ENCODE measurements around the gene FAM135A.
"Not testable (repeated sequence)": the region's sequence is repeated elsewhere in the genome, so short reads cannot be mapped to it uniquely, and the experiment has no call there.

The FAM135A gene

GRCh38 chr6:70599187-70599586 is 185.9 kb downstream of the FAM135A start:
- H3K9ac ChIP-seq (ENCODE audit: low read length): no peak overlapping the region

GRCh38 chr6:70601014-70601413 is 187.7 kb downstream of the FAM135A start:
- no peak overlapping the region for H3K27ac ChIP-seq (ENCODE audit: low read depth, low read length, poor library complexity, severe bottlenecking)
- no peaks in the 10 kb centered on the region for H3K79me2 ChIP-seq (ENCODE audit: insufficient read depth, low read length)
- H3F3A ChIP-seq (ENCODE audit: insufficient read depth, low read length): no peaks in the 10 kb centered on the region
- H3K9me2 ChIP-seq (ENCODE audit: low read depth, low read length): no peaks in the 10 kb centered on the region
- no peaks in the 10 kb centered on the region for H3K27me3 ChIP-seq (ENCODE audit: insufficient read depth, low read length)
- no peaks in the 10 kb centered on the region for H3K9me3 ChIP-seq (ENCODE audit: low read length)
- no peak overlapping the region for H3K4me2 ChIP-seq (ENCODE audit: low read length)
- no peak overlapping the region for H2AFZ ChIP-seq (ENCODE audit: low read length)
- no peaks in the 10 kb centered on the region for H3K4me1 ChIP-seq (ENCODE audit: insufficient read depth, low read length, severe bottlenecking)
- no peak for TF ChIP-seq EZH2 (IDR thresholded peaks at IDR 0.05; ENCODE audit: borderline replicate concordance, low read length)
- no peak for TF ChIP-seq CTCF (IDR thresholded peaks at IDR 0.05; ENCODE audit: low read length)
- no peaks in the 10 kb centered on the region for H3K36me3 ChIP-seq (ENCODE audit: insufficient read depth, low read length)
- H4K20me1 ChIP-seq (ENCODE audit: insufficient read depth, low read length): no peaks in the 10 kb centered on the region
- H3K9ac ChIP-seq (ENCODE audit: low read length): no peak overlapping the region
- no peak overlapping the region for H3K4me3 ChIP-seq (ENCODE audit: low read depth, low read length, poor library complexity, severe bottlenecking)

More at GRCh38 chr6:70599187-70599586, 185.9 kb downstream of the FAM135A start:
- H3K36me3 ChIP-seq (ENCODE audit: insufficient read depth, low read length): no peaks in the 10 kb centered on the region
- H3K27ac ChIP-seq (ENCODE audit: low read depth, low read length, poor library complexity, severe bottlenecking): no peak overlapping the region
- TF ChIP-seq EZH2 (IDR thresholded peaks at IDR 0.05; ENCODE audit: borderline replicate concordance, low read length) (no peak), CTCF (IDR thresholded peaks at IDR 0.05; ENCODE audit: low read length) (no peak)
- no peak overlapping the region for H3K4me3 ChIP-seq (ENCODE audit: low read depth, low read length, poor library complexity, severe bottlenecking)
- H3K79me2 ChIP-seq (ENCODE audit: insufficient read depth, low read length): no peaks in the 10 kb centered on the region
- no peak overlapping the region for H2AFZ ChIP-seq (ENCODE audit: low read length)
- no peaks in the 10 kb centered on the region for H3K27me3 ChIP-seq (ENCODE audit: insufficient read depth, low read length)
- H3K9me2 ChIP-seq (ENCODE audit: low read depth, low read length): no peaks in the 10 kb centered on the region
- no peaks in the 10 kb centered on the region for H3K4me1 ChIP-seq (ENCODE audit: insufficient read depth, low read length, severe bottlenecking)
- no peaks in the 10 kb centered on the region for H4K20me1 ChIP-seq (ENCODE audit: insufficient read depth, low read length)
- H3K4me2 ChIP-seq (ENCODE audit: low read length): no peak overlapping the region
- no peaks in the 10 kb centered on the region for H3F3A ChIP-seq (ENCODE audit: insufficient read depth, low read length)
- no peaks in the 10 kb centered on the region for H3K9me3 ChIP-seq (ENCODE audit: low read length)

- H3F3A ChIP-seq (ENCODE audit: insufficient read depth, low read length): no peaks in the 10 kb centered on the region
- no peak overlapping the region for H3K9ac ChIP-seq (ENCODE audit: low read length)
- no peaks in the 10 kb centered on the region for H3K79me2 ChIP-seq (ENCODE audit: insufficient read depth, low read length)
- H3K36me3 ChIP-seq (ENCODE audit: insufficient read depth, low read length): no peaks in the 10 kb centered on the region
- H3K4me1 ChIP-seq (ENCODE audit: insufficient read depth, low read length, severe bottlenecking): no peaks in the 10 kb centered on the region
- H3K4me3 ChIP-seq (ENCODE audit: low read depth, low read length, poor library complexity, severe bottlenecking): no peak overlapping the region
- H3K27ac ChIP-seq (ENCODE audit: low read depth, low read length, poor library complexity, severe bottlenecking): no peak overlapping the region
- no peaks in the 10 kb centered on the region for H3K9me3 ChIP-seq (ENCODE audit: low read length)
- no peaks in the 10 kb centered on the region for H3K9me2 ChIP-seq (ENCODE audit: low read depth, low read length)
- H4K20me1 ChIP-seq (ENCODE audit: insufficient read depth, low read length): no peaks in the 10 kb centered on the region
- H2AFZ ChIP-seq (ENCODE audit: low read length): no peak overlapping the region
- no peaks in the 10 kb centered on the region for H3K27me3 ChIP-seq (ENCODE audit: insufficient read depth, low read length)
- TF ChIP-seq EZH2 (IDR thresholded peaks at IDR 0.05; ENCODE audit: borderline replicate concordance, low read length) (no peak), CTCF (IDR thresholded peaks at IDR 0.05; ENCODE audit: low read length) (no peak)
- H3K4me2 ChIP-seq (ENCODE audit: low read length): no peak overlapping the region
These were observed 190.9 kb downstream of the FAM135A start for GRCh38 chr6:70604254-70604653.

- H3K79me2 ChIP-seq (ENCODE audit: insufficient read depth, low read length); H3K9ac ChIP-seq (ENCODE audit: low read length); H3K9me3 ChIP-seq (ENCODE audit: low read length); H3K36me3 ChIP-seq (ENCODE audit: insufficient read depth, low read length); H4K20me1 ChIP-seq (ENCODE audit: insufficient read depth, low read length); H3F3A ChIP-seq (ENCODE audit: insufficient read depth, low read length); H3K4me2 ChIP-seq (ENCODE audit: low read length); H3K4me3 ChIP-seq (ENCODE audit: low read depth, low read length, poor library complexity, severe bottlenecking); H3K27ac ChIP-seq (ENCODE audit: low read depth, low read length, poor library complexity, severe bottlenecking); H2AFZ ChIP-seq (ENCODE audit: low read length); H3K9me2 ChIP-seq (ENCODE audit: low read depth, low read length); H3K4me1 ChIP-seq (ENCODE audit: insufficient read depth, low read length, severe bottlenecking); H3K27me3 ChIP-seq (ENCODE audit: insufficient read depth, low read length): not testable (repeated sequence)
These were observed 194.1 kb downstream of the FAM135A start for GRCh38 chr6:70607371-70607770.

GRCh38 chr6:70609181-70609580 is 195.9 kb downstream of the FAM135A start:
- H3K9ac ChIP-seq (ENCODE audit: low read length); H3K4me1 ChIP-seq (ENCODE audit: insufficient read depth, low read length, severe bottlenecking); H3K27ac ChIP-seq (ENCODE audit: low read depth, low read length, poor library complexity, severe bottlenecking); H3K9me2 ChIP-seq (ENCODE audit: low read depth, low read length); H3K36me3 ChIP-seq (ENCODE audit: insufficient read depth, low read length); H3F3A ChIP-seq (ENCODE audit: insufficient read depth, low read length); H3K4me3 ChIP-seq (ENCODE audit: low read depth, low read length, poor library complexity, severe bottlenecking); H2AFZ ChIP-seq (ENCODE audit: low read length); H4K20me1 ChIP-seq (ENCODE audit: insufficient read depth, low read length); H3K27me3 ChIP-seq (ENCODE audit: insufficient read depth, low read length); H3K4me2 ChIP-seq (ENCODE audit: low read length); H3K9me3 ChIP-seq (ENCODE audit: low read length); H3K79me2 ChIP-seq (ENCODE audit: insufficient read depth, low read length): not testable (repeated sequence)

All from OCI-LY1 (cell line).